ENCODE data around the gene GRIA1. TPM values are rescaled to one million over a fixed set of nuclear protein-coding genes. Genes with fewer than 3 reads are reported as not detected.

Gene GRIA1
- total RNA-seq, 2 donors from 2014 or later, result 12.4 to 39.0 TPM

DNA sequence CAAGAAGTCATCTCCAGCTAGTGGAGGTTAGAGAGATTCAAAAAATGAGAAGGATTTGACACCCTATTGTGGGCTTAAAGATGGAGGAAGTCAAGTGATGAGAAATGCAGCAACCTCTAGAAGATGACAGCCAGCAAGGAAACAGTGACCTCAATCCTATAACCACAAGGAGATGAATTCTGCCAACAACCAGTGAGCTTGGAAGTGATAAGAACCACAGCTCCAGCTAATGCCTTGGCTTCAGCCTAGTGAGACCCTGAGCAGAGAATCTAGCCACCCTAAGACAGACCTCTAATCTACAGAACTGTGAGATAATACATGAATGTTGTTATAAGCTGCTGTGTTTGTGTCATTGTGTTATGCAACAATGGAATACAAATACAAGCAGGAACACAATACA, 262.4 kb downstream of the GRIA1 start:
- H3K27ac ChIP-seq, result no peak overlapping the region
- DNase-seq (ENCODE audit: low spot score) (no peak), ATAC-seq (ENCODE audit: insufficient number of reproducible peaks, low FRiP score, low read depth) (no peak)
- H3K36me3 ChIP-seq, result no peaks in the 10 kb centered on the region
- no peaks in the 10 kb centered on the region for H3K27me3 ChIP-seq (replicated peaks; ENCODE audit: insufficient read depth)
- no peak overlapping the region for H3K4me3 ChIP-seq
- TF ChIP-seq, protein P1, sequence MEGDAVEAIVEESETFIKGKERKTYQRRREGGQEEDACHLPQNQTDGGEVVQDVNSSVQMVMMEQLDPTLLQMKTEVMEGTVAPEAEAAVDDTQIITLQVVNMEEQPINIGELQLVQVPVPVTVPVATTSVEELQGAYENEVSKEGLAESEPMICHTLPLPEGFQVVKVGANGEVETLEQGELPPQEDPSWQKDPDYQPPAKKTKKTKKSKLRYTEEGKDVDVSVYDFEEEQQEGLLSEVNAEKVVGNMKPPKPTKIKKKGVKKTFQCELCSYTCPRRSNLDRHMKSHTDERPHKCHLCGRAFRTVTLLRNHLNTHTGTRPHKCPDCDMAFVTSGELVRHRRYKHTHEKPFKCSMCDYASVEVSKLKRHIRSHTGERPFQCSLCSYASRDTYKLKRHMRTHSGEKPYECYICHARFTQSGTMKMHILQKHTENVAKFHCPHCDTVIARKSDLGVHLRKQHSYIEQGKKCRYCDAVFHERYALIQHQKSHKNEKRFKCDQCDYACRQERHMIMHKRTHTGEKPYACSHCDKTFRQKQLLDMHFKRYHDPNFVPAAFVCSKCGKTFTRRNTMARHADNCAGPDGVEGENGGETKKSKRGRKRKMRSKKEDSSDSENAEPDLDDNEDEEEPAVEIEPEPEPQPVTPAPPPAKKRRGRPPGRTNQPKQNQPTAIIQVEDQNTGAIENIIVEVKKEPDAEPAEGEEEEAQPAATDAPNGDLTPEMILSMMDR (IDR thresholded peaks at IDR 0.05), result no peak
- no peaks in the 10 kb centered on the region for H3K4me1 ChIP-seq (ENCODE audit: control insufficient read depth in 1 of 2, low read depth in 2 of 2)
- peaks cover 9% of the 10 kb centered on the region for H3K9me3 ChIP-seq

DNA sequence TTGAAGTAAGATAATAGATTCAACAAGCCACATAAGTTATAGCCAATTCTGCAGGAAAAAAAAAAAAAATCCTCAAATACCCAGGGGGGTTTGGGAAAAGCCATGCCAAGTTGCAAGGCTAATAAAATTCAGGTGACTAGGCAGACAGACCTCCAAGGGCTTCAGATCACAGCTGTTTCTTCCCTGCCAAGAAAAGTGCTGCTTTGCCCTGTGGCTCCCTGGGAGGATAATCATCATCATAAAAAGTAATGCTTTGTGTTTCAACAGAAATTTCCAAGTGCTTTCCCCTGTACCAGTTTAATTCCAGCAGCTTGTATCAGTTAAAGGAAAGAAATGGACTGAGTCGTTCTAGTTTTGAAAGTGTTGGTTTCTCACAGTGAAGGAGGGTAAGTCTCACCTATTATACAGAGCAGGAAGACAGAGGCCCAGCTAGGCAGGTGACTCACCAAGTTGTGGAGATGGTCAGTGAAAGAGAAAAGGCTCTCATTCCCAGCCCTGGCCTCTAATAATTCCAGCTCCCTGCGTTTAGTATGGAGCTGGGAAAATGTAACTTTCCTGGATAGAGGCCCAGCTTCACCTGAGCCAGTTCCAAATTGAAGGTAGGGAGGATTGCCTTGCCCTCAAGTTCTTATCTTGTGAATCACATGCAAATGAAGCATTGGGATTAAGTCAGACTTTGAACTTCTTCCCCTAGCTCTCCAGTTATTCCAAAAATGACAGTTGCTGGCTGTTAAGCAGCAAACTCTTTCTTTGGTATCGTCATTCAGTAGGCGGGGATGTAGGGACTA, 263.4 kb downstream of the GRIA1 start:
- Histone ChIP-seq H3K9me3 (peaks cover 11% of the 10 kb centered on the region), H3K36me3 (no peaks in the 10 kb centered on the region), H3K27ac (no peak overlapping the region), H3K27me3 (replicated peaks; ENCODE audit: insufficient read depth) (no peaks in the 10 kb centered on the region), H3K4me1 (ENCODE audit: control insufficient read depth in 1 of 2, low read depth in 2 of 2) (no peaks in the 10 kb centered on the region), H3K4me3 (no peak overlapping the region)
- ATAC-seq (ENCODE audit: insufficient number of reproducible peaks, low FRiP score, low read depth) (no peak), DNase-seq (ENCODE audit: low spot score) (no peak)
- TF ChIP-seq, protein P1 (IDR thresholded peaks at IDR 0.05), result no peak

DNA sequence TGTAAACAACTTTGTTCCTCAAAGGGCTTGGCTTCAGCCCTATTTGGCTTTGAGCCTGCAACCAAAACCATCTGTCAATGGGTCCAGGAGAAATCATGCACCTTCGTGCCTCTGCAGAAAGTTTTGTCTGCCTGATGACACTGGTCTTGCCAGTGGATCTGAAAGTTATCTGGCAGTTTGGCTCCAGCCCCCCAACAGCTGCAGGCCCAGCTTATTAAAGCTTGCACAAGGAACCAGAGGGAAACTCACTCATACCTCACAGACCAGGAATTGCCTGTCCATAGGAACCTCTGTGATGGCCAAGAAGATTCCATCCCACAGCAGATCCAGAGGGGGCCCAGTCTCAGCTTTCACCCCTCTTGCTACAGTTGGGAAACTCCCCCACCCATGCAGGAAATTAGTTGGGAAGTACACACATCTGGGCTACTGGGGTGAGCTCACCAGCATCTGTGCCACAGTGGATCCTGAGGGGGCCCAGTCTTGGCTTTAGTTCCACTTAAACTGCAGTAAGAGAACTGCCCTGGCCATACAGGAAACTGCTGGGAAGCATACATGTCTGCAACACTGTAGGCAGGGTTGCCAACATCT, 265.5 kb downstream of the GRIA1 start:
- H3K9me3 ChIP-seq, result peaks cover 11% of the 10 kb centered on the region
- no peak for ATAC-seq (ENCODE audit: insufficient number of reproducible peaks, low FRiP score, low read depth)
- TF ChIP-seq, protein P1 (IDR thresholded peaks at IDR 0.05), result no peak
- H3K27ac ChIP-seq, result no peak overlapping the region
- no peak for DNase-seq (ENCODE audit: low spot score)
- no peaks in the 10 kb centered on the region for H3K27me3 ChIP-seq (replicated peaks; ENCODE audit: insufficient read depth)
- H3K4me3 ChIP-seq, result no peak overlapping the region
- H3K4me1 ChIP-seq (ENCODE audit: control insufficient read depth in 1 of 2, low read depth in 2 of 2), result no peaks in the 10 kb centered on the region
- H3K36me3 ChIP-seq, result no peaks in the 10 kb centered on the region

DNA sequence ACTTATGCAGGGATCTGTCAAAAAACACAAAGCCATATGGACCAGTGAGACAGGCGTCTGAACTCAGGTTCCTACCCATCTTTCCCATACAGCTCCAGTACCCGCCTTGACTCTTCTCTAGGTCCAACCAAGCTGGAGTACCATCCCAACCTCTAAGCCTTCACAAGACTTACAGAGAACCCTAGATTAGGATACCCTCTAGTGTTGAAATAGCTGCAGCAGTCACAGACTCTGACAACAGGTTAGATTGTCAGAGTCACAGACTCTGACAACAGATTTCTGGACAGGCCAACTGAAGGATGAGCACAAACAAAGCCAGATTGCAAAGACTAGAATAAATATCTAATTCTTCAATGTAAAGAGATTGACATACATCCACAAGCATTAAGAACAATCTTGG, 266.1 kb downstream of the GRIA1 start:
- ATAC-seq (ENCODE audit: insufficient number of reproducible peaks, low FRiP score, low read depth) (no peak), DNase-seq (ENCODE audit: low spot score) (no peak)
- H3K4me3 ChIP-seq, result no peak overlapping the region
- no peaks in the 10 kb centered on the region for H3K27me3 ChIP-seq (replicated peaks; ENCODE audit: insufficient read depth)
- H3K36me3 ChIP-seq, result no peaks in the 10 kb centered on the region
- no peaks in the 10 kb centered on the region for H3K4me1 ChIP-seq (ENCODE audit: control insufficient read depth in 1 of 2, low read depth in 2 of 2)
- H3K27ac ChIP-seq, result no peak overlapping the region
- TF ChIP-seq, protein P1 (IDR thresholded peaks at IDR 0.05), result no peak
- H3K9me3 ChIP-seq, result peaks cover 11% of the 10 kb centered on the region

DNA sequence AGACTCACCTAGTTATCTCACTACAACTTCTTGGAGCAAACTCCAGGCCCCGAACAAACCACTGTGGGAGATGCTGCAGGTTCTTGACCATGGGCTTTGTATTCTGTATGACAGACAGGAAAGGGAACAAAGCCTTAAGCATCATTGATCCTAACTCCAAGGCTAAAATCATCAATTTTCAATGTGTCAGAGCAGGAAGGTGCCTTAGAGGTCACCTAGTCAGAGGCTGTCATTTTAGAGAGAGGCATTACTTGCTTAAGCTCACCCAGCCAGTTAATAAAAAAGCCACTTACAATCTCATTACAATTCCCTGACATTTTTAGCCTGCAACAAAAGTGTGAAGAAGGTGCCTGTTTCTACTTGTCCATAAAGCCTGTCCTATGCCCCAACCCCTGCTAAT, 275.5 kb downstream of the GRIA1 start:
- H3K4me1 ChIP-seq (ENCODE audit: control insufficient read depth in 1 of 2, low read depth in 2 of 2), result no peaks in the 10 kb centered on the region
- ATAC-seq (ENCODE audit: insufficient number of reproducible peaks, low FRiP score, low read depth) (no peak), DNase-seq (ENCODE audit: low spot score) (no peak)
- no peaks in the 10 kb centered on the region for H3K36me3 ChIP-seq
- TF ChIP-seq, protein P1 (IDR thresholded peaks at IDR 0.05), result no peak
- H3K9me3 ChIP-seq, result no peaks in the 10 kb centered on the region
- H3K4me3 ChIP-seq, result no peak overlapping the region
- H3K27ac ChIP-seq, result no peak overlapping the region
- H3K27me3 ChIP-seq (replicated peaks; ENCODE audit: insufficient read depth), result no peaks in the 10 kb centered on the region
